Measurements from ENCODE around the gene PLXNA2.

GRCh38 chr1:208213786-208214185 is 30.4 kb downstream of the PLXNA2 start:
- TF ChIP-seq CHD2 (IDR thresholded peaks at IDR 0.05; ENCODE audit: low read length, partially characterized antibody) (no peak), BCL3 (IDR thresholded peaks at IDR 0.05) (no peak), JUNB (IDR thresholded peaks at IDR 0.05) (no peak), SMC3 (IDR thresholded peaks at IDR 0.05) (no peak), CTCF (IDR thresholded peaks at IDR 0.05) (no peak), EP300 (IDR thresholded peaks at IDR 0.05) (no peak), USF2 (IDR thresholded peaks at IDR 0.05) (no peak), POLR2AphosphoS2 (conservative IDR thresholded peaks at IDR 0.05; ENCODE audit: low read length) (no peak), MAX (IDR thresholded peaks at IDR 0.05) (no peak), POLR2A (IDR thresholded peaks at IDR 0.05; ENCODE audit: low read length) (no peak)
